H9 (cell line): Measurements from ENCODE around the gene TRIM2. TPM values are rescaled to one million over a fixed set of nuclear protein-coding genes. Genes with fewer than 3 reads are reported as not detected.

ENCODE experiments used
- DNase-seq: peaks from one replicate; pipeline ENCODE4 v3.0.0-alpha.2; 2017
- H2AFZ ChIP-seq: one replicate; pipeline ENCODE4 v1.6.1; 2013; ENCODE audit warnings: mild to moderate bottlenecking, low read length, control low read depth, moderate library complexity
- H2AK5ac ChIP-seq: 2 replicates; pipeline ENCODE4 v1.6.1; 2013; ENCODE audit warnings: low read length, control low read depth, mixed read lengths; ENCODE audit not compliant: insufficient read length
- H2BK120ac ChIP-seq: one replicate; pipeline ENCODE4 v1.6.1; 2013; ENCODE audit warnings: low read depth, mild to moderate bottlenecking, low read length, control low read depth, inconsistent platforms; ENCODE audit not compliant: poor library complexity, severe bottlenecking
- H2BK12ac ChIP-seq: 2 replicates; pipeline ENCODE4 v1.6.1; 2013; ENCODE audit warnings: low read length, control low read depth, mixed read lengths, low read depth; ENCODE audit not compliant: insufficient read length
- H2BK15ac ChIP-seq: 2 replicates; pipeline ENCODE4 v1.6.1; 2013; ENCODE audit warnings: low read depth, low read length, control low read depth
- H2BK20ac ChIP-seq: one replicate; pipeline ENCODE4 v1.6.1; 2013; ENCODE audit warnings: low read depth, mild to moderate bottlenecking, low read length, control low read depth, inconsistent platforms; ENCODE audit not compliant: poor library complexity, severe bottlenecking
- H2BK5ac ChIP-seq: 2 replicates; pipeline ENCODE4 v1.6.1; 2013; ENCODE audit warnings: low read length, control low read depth, mixed read lengths; ENCODE audit not compliant: insufficient read length
- H3K14ac ChIP-seq: 2 replicates; pipeline ENCODE4 v1.6.1; 2013; ENCODE audit warnings: low read length, control low read depth; ENCODE audit not compliant: insufficient read depth
- H3K18ac ChIP-seq: 2 replicates; pipeline ENCODE4 v1.6.1; 2013; ENCODE audit warnings: low read depth, mild to moderate bottlenecking, mixed read lengths, low read length, control low read depth; ENCODE audit not compliant: insufficient read length
- H3K23ac ChIP-seq: 2 replicates; pipeline ENCODE4 v1.6.1; 2013; ENCODE audit warnings: low read length, control low read depth, mixed read lengths, low read depth; ENCODE audit not compliant: insufficient read length
- H3K23me2 ChIP-seq: 2 replicates; pipeline ENCODE4 v1.6.1; 2013; ENCODE audit warnings: low read depth, mild to moderate bottlenecking, mixed read lengths, low read length, control low read depth; ENCODE audit not compliant: insufficient read length, poor library complexity, severe bottlenecking
- H3K27ac ChIP-seq: 2 replicates; pipeline ENCODE4 v1.5.1; 2013; ENCODE audit warnings: low read length, control low read depth, mixed read lengths, low read depth; ENCODE audit not compliant: insufficient read length
- H3K27me3 ChIP-seq: 2 replicates; pipeline ENCODE4 v1.6.1; 2013; ENCODE audit warnings: low read length, control low read depth, inconsistent platforms; ENCODE audit not compliant: insufficient read depth
- H3K4ac ChIP-seq: 2 replicates; pipeline ENCODE4 v1.6.1; 2013; ENCODE audit warnings: low read depth, mild to moderate bottlenecking, control low read depth, inconsistent platforms, low read length, moderate library complexity
- H3K4me1 ChIP-seq: 2 replicates; pipeline ENCODE4 v1.6.1; 2013; ENCODE audit warnings: low read length, control low read depth, inconsistent platforms; ENCODE audit not compliant: insufficient read depth
- H3K4me2 ChIP-seq: 2 replicates; pipeline ENCODE4 v1.6.1; 2013; ENCODE audit warnings: low read length, control low read depth, mixed read lengths; ENCODE audit not compliant: insufficient read length, insufficient read depth
- H3K56ac ChIP-seq: 2 replicates; pipeline ENCODE4 v1.6.1; 2013; ENCODE audit warnings: low read depth, mild to moderate bottlenecking, mixed read lengths, low read length, control low read depth; ENCODE audit not compliant: insufficient read length
- H3K79me1 ChIP-seq: 2 replicates; pipeline ENCODE4 v1.6.1; 2013; ENCODE audit warnings: low read depth, mild to moderate bottlenecking, moderate library complexity, low read length, control low read depth, inconsistent platforms; ENCODE audit not compliant: insufficient read depth, poor library complexity, severe bottlenecking
- H3K79me2 ChIP-seq: 2 replicates; pipeline ENCODE4 v1.6.1; 2013; ENCODE audit warnings: low read length, control low read depth, inconsistent platforms; ENCODE audit not compliant: insufficient read depth
- H3K9ac ChIP-seq: 2 replicates; pipeline ENCODE4 v1.6.1; 2013; ENCODE audit warnings: low read length, control low read depth, mixed read lengths; ENCODE audit not compliant: insufficient read length; ENCODE audit errors: extremely low read depth
- H3K9me3 ChIP-seq: one replicate; pipeline ENCODE4 v1.6.1; 2013; ENCODE audit warnings: low read depth, low read length, inconsistent platforms; ENCODE audit not compliant: control insufficient read depth
- H3T11ph ChIP-seq: one replicate; pipeline ENCODE4 v1.6.1; 2013; ENCODE audit warnings: mild to moderate bottlenecking, low read length, control low read depth, inconsistent platforms
- H4K20me1 ChIP-seq: one replicate; pipeline ENCODE4 v1.6.1; 2013; ENCODE audit not compliant: control insufficient read depth, insufficient read length, insufficient read depth
- H4K5ac ChIP-seq: 2 replicates; pipeline ENCODE4 v1.6.1; 2013; ENCODE audit warnings: low read depth, mild to moderate bottlenecking, mixed read lengths, low read length, control low read depth; ENCODE audit not compliant: insufficient read length
- H4K8ac ChIP-seq: replicated peaks from 2 replicates; pipeline ENCODE4 v1.6.1; 2013; ENCODE audit warnings: low read length, control low read depth, mixed read lengths, low read depth; ENCODE audit not compliant: insufficient read length
- H4K91ac ChIP-seq: 2 replicates; pipeline ENCODE4 v1.6.1; 2013; ENCODE audit warnings: low read depth, mild to moderate bottlenecking, moderate library complexity, mixed read lengths, low read length, control low read depth; ENCODE audit not compliant: insufficient read length
- H3K27ac Mint-ChIP-seq, 3 experiments: 2 replicates in 2 of 3; 3 replicates in 1 of 3; pipeline ENCODE4 v1.8.0; 2020 to 2021; ENCODE audit warnings: mixed read lengths in 3 of 3, mild to moderate bottlenecking in 1 of 3, moderate library complexity in 1 of 3
- H3K27me3 Mint-ChIP-seq: 2 replicates; pipeline ENCODE4 v1.8.0; 2021; ENCODE audit warnings: low read depth, mild to moderate bottlenecking, moderate library complexity, mixed read lengths
- H3K36me3 Mint-ChIP-seq, 3 experiments: 2 replicates in 2 of 3; 3 replicates in 1 of 3; pipeline ENCODE4 v1.8.0; 2020 to 2021; ENCODE audit warnings: low read depth in 3 of 3, mixed read lengths in 3 of 3; ENCODE audit not compliant: insufficient read depth in 1 of 3
- H3K4me1 Mint-ChIP-seq, 2 experiments: 2 replicates each; pipeline ENCODE4 v1.8.0; 2020; ENCODE audit warnings: mixed read lengths in 2 of 2
- H3K4me3 Mint-ChIP-seq, 2 experiments: 2 replicates in 1 of 2; 3 replicates in 1 of 2; pipeline ENCODE4 v1.8.0; 2020 to 2021; ENCODE audit warnings: mild to moderate bottlenecking in 2 of 2, mixed read lengths in 2 of 2, moderate library complexity in 1 of 2
- H3K9me3 Mint-ChIP-seq, 2 experiments: 2 replicates in 1 of 2; 3 replicates in 1 of 2; pipeline ENCODE4 v1.8.0; 2020; ENCODE audit warnings: mild to moderate bottlenecking in 2 of 2, mixed read lengths in 2 of 2, moderate library complexity in 1 of 2
- WGBS: extraction: QIAGEN DNeasy Blood & Tissue Kit; methylation state at CpG from one replicate; pipeline ENCODE4 v1.1.7; 2013; ENCODE audit warnings: missing lambda C conversion rate, low lambda C conversion rate, mixed read lengths; ENCODE audit not compliant: insufficient read length; ENCODE audit errors: extremely low coverage; 5-methylcytosine and 5-hydroxymethylcytosine counted together
- total RNA-seq: library from RNA; stranded (reverse); gene quantifications from 2 replicates; pipeline ENCODE4 v1.2.1, GENCODE V29; 2021
- TF ChIP-seq, protein P1 (sequence below): fragments of 200-600 bp; sonication (generic); conservative IDR thresholded peaks from 3 replicates; pipeline ENCODE4 v1.8.0; 2021; ENCODE audit warnings: antibody characterized with exemption, mild to moderate bottlenecking

The TRIM2 gene
- total RNA-seq, 1 experiment from 2014 or later = 28.9 TPM

DNA sequence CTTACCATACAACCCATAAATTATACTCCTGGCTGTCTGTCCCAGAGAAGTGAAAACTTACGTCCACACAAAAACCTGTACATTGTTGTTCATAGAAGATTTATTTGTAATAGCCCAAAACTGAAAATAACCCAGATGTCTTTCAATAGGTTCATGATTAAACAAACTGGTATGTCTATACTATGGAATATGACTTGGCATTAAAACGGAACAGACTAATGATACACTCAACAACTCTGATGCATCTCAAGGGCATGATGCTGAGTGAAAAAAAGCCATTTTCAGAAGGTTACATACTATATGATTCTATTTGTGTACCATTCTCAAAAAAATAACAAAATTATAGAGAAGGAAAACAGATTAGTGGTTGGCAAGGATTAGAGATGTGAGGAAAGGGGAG lies 128.7 kb downstream of the TRIM2 start:
- no CpG with 5 or more reads among the region's 2 CpGs for WGBS
- Histone ChIP-seq H4K20me1 (no peaks in the 10 kb centered on the region), H2BK120ac (no peak overlapping the region), H3K4ac (no peak overlapping the region), H2BK5ac (no peak overlapping the region), H3K9me3 (no peaks in the 10 kb centered on the region), H3K23ac (no peak overlapping the region), H3K18ac (no peak overlapping the region), H3K23me2 (no peaks in the 10 kb centered on the region), H2BK15ac (no peak overlapping the region), H3K56ac (no peak overlapping the region), H4K5ac (no peak overlapping the region), H3K4me2 (no peak overlapping the region), H2AK5ac (no peak overlapping the region), H3K79me2 (no peaks in the 10 kb centered on the region), H4K91ac (no peak overlapping the region), H3K27me3 (no peaks in the 10 kb centered on the region), H3K4me1 (no peaks in the 10 kb centered on the region), H3K14ac (no peak overlapping the region), H2AFZ (no peak overlapping the region), H3T11ph (no peak overlapping the region), H4K8ac (no peak overlapping the region), H3K27ac (no peak overlapping the region), H3K9ac (no peak overlapping the region), H2BK12ac (no peak overlapping the region), H2BK20ac (no peak overlapping the region), H3K79me1 (no peaks in the 10 kb centered on the region)
- H3K4me1 Mint-ChIP-seq = peaks cover 15 to 19% of the 10 kb centered on the region in 2 experiments
- no peaks in the 10 kb centered on the region for H3K27me3 Mint-ChIP-seq
- H3K27ac Mint-ChIP-seq = no peak overlapping the region
- no peaks in the 10 kb centered on the region for H3K9me3 Mint-ChIP-seq
- no peak overlapping the region for H3K4me3 Mint-ChIP-seq
- no peak for DNase-seq
- peaks cover 2 to 34% (median 6%) of the 10 kb centered on the region in 3 experiments; a peak in 5 of 7 replicates for H3K36me3 Mint-ChIP-seq
- TF ChIP-seq, protein P1, sequence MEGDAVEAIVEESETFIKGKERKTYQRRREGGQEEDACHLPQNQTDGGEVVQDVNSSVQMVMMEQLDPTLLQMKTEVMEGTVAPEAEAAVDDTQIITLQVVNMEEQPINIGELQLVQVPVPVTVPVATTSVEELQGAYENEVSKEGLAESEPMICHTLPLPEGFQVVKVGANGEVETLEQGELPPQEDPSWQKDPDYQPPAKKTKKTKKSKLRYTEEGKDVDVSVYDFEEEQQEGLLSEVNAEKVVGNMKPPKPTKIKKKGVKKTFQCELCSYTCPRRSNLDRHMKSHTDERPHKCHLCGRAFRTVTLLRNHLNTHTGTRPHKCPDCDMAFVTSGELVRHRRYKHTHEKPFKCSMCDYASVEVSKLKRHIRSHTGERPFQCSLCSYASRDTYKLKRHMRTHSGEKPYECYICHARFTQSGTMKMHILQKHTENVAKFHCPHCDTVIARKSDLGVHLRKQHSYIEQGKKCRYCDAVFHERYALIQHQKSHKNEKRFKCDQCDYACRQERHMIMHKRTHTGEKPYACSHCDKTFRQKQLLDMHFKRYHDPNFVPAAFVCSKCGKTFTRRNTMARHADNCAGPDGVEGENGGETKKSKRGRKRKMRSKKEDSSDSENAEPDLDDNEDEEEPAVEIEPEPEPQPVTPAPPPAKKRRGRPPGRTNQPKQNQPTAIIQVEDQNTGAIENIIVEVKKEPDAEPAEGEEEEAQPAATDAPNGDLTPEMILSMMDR = no peak
